ENCODE data around the gene RPS25. TPM values are rescaled to one million over a fixed set of nuclear protein-coding genes. Genes with fewer than 3 reads are reported as not detected.
"Not testable (repeated sequence)": the region's sequence is repeated elsewhere in the genome, so short reads cannot be mapped to it uniquely, and the experiment has no call there.

Gene RPS25
- 1,530 and 1,545 TPM in 2 replicates for total RNA-seq (2014; rRNA removed; shearing (Covaris generic); ENCODE audit: low replicate concordance)

GRCh38 chr11:119018074-119018938 lies at the start of gene RPS25, which contains the start of gene TRAPPC4:
Gene RPS25, minus strand, starts transcription at chr11:119018343. Its CDS starts 59 bp downstream, at chr11:119018284.
Gene TRAPPC4, plus strand, starts transcription at chr11:119018766. Its CDS starts 30 bp downstream, at chr11:119018796.
- in situ Hi-C loops (cut with HindIII; ENCODE audit: low pct_unique_long_range_greater_than_20kb, low sequenced_read_pairs): no loop called here
- DNase-seq (ENCODE audit: low read depth): peak; percentile 91

- DNase-seq (ENCODE audit: low read depth): peak; percentile 83
- in situ Hi-C loops (cut with HindIII; ENCODE audit: low pct_unique_long_range_greater_than_20kb, low sequenced_read_pairs): no loop called here
Observed at GRCh38 chr11:119067371-119068222, 49.5 kb upstream of the RPS25 start, which contains the start of gene VPS11. Gene VPS11, plus strand, starts transcription at chr11:119067818. Its CDS starts 6 bp downstream, at chr11:119067824.

GRCh38 chr11:119065369-119065768 lies 47.2 kb upstream of the RPS25 start:
- no peak for DNase-seq (ENCODE audit: low read depth)
- in situ Hi-C loops (cut with HindIII; ENCODE audit: low pct_unique_long_range_greater_than_20kb, low sequenced_read_pairs): no loop called here

GRCh38 chr11:119062779-119063178 lies 44.6 kb upstream of the RPS25 start:
- peak; percentile 11 for DNase-seq (ENCODE audit: low read depth)
- in situ Hi-C loops (cut with HindIII; ENCODE audit: low pct_unique_long_range_greater_than_20kb, low sequenced_read_pairs): no loop called here

- DNase-seq (ENCODE audit: low read depth): no peak
- in situ Hi-C loops (cut with HindIII; ENCODE audit: low pct_unique_long_range_greater_than_20kb, low sequenced_read_pairs): no loop called here
Observed at GRCh38 chr11:119061256-119061655, 43.1 kb upstream of the RPS25 start.

- DNase-seq (ENCODE audit: low read depth); in situ Hi-C loops (cut with HindIII; ENCODE audit: low pct_unique_long_range_greater_than_20kb, low sequenced_read_pairs): not testable (repeated sequence)
Observed at GRCh38 chr11:119059128-119059527, 41.0 kb upstream of the RPS25 start.

GRCh38 chr11:119057000-119057769 lies 39.0 kb upstream of the RPS25 start, which contains the start of gene HYOU1:
Gene HYOU1, minus strand, starts transcription at chr11:119057205. Its CDS starts 1,045 bp downstream, at chr11:119056160.
- in situ Hi-C loops (cut with HindIII; ENCODE audit: low pct_unique_long_range_greater_than_20kb, low sequenced_read_pairs): no loop called here
- peak; percentile 88 for DNase-seq (ENCODE audit: low read depth)

- DNase-seq (ENCODE audit: low read depth): no peak
Observed at GRCh38 chr11:119056421-119056999, 38.4 kb upstream of the RPS25 start.

GRCh38 chr11:119055901-119056300 lies 37.8 kb upstream of the RPS25 start:
- in situ Hi-C loops (cut with HindIII; ENCODE audit: low pct_unique_long_range_greater_than_20kb, low sequenced_read_pairs): no loop called here
- peak; percentile 30 for DNase-seq (ENCODE audit: low read depth)

More at GRCh38 chr11:119056421-119056999, 38.4 kb upstream of the RPS25 start:
- in situ Hi-C loops (cut with HindIII; ENCODE audit: low pct_unique_long_range_greater_than_20kb, low sequenced_read_pairs): no loop called here

GRCh38 chr11:119054418-119054817 lies 36.3 kb upstream of the RPS25 start:
- DNase-seq (ENCODE audit: low read depth): no peak
- in situ Hi-C loops (cut with HindIII; ENCODE audit: low pct_unique_long_range_greater_than_20kb, low sequenced_read_pairs): no loop called here

GRCh38 chr11:119052163-119052814 lies 34.1 kb upstream of the RPS25 start:
- in situ Hi-C loops (cut with HindIII; ENCODE audit: low pct_unique_long_range_greater_than_20kb, low sequenced_read_pairs): no loop called here
- DNase-seq (ENCODE audit: low read depth): no peak

GRCh38 chr11:119051440-119052162 lies 33.5 kb upstream of the RPS25 start:
- in situ Hi-C loops (cut with HindIII; ENCODE audit: low pct_unique_long_range_greater_than_20kb, low sequenced_read_pairs): no loop called here
- DNase-seq (ENCODE audit: low read depth): no peak

- in situ Hi-C loops (cut with HindIII; ENCODE audit: low pct_unique_long_range_greater_than_20kb, low sequenced_read_pairs): no loop called here
- no peak for DNase-seq (ENCODE audit: low read depth)
Observed at GRCh38 chr11:119049081-119049480, 30.9 kb upstream of the RPS25 start.

GRCh38 chr11:119048644-119049043 lies 30.5 kb upstream of the RPS25 start:
- no peak for DNase-seq (ENCODE audit: low read depth)
- in situ Hi-C loops (cut with HindIII; ENCODE audit: low pct_unique_long_range_greater_than_20kb, low sequenced_read_pairs): no loop called here

- in situ Hi-C loops (cut with HindIII; ENCODE audit: low pct_unique_long_range_greater_than_20kb, low sequenced_read_pairs): no loop called here
- no peak for DNase-seq (ENCODE audit: low read depth)
Observed at GRCh38 chr11:119047205-119047604, 29.1 kb upstream of the RPS25 start.

GRCh38 chr11:119046489-119046888 lies 28.3 kb upstream of the RPS25 start:
- in situ Hi-C loops (cut with HindIII; ENCODE audit: low pct_unique_long_range_greater_than_20kb, low sequenced_read_pairs): no loop called here
- no peak for DNase-seq (ENCODE audit: low read depth)

GRCh38 chr11:119044708-119045107 lies 26.6 kb upstream of the RPS25 start:
- in situ Hi-C loops (cut with HindIII; ENCODE audit: low pct_unique_long_range_greater_than_20kb, low sequenced_read_pairs): no loop called here
- DNase-seq (ENCODE audit: low read depth): no peak

Data from Caki2 (cell line).